Stimulated activated CD8-positive, alpha-beta memory T cell treated with anti-CD3 and anti-CD28 coated beads, Interleukin-12 subunit alpha, Interleukin-12 subunit beta, amount 100 ng/mL, for 4 hours (primary cell): Measurements from ENCODE around the gene CCDC134.
A peak's percentile ranks its signal among the peaks of the same experiment; 100 is the strongest.
"Not testable (repeated sequence)": the region's sequence is repeated elsewhere in the genome, so short reads cannot be mapped to it uniquely, and the experiment has no call there.

ENCODE experiments used
- DNase-seq: peaks from one replicate; pipeline ENCODE4 v3.0.0-alpha.2; 2020; ENCODE audit warnings: low read depth

Gene CCDC134

GRCh38 chr22:41825376-41825775 is 24.9 kb downstream of the CCDC134 start:
- no peak for DNase-seq

- no peak for DNase-seq
Observed at GRCh38 chr22:41826021-41826420, 25.5 kb downstream of the CCDC134 start.

GRCh38 chr22:41826430-41827383 is 26.2 kb downstream of the CCDC134 start:
- no peak for DNase-seq

GRCh38 chr22:41827671-41828070 is 27.2 kb downstream of the CCDC134 start:
- no peak for DNase-seq

- DNase-seq, result no peak
Observed at GRCh38 chr22:41828516-41828915, 28.0 kb downstream of the CCDC134 start.

- no peak for DNase-seq
Observed at GRCh38 chr22:41830174-41830573, 29.7 kb downstream of the CCDC134 start.

- no peak for DNase-seq
Observed at GRCh38 chr22:41831383-41831782, 30.9 kb downstream of the CCDC134 start.

- DNase-seq, result no peak
Observed at GRCh38 chr22:41831828-41832552, 31.5 kb downstream of the CCDC134 start.

- DNase-seq, result peak; percentile 98
Observed at GRCh38 chr22:41832553-41833368, 32.3 kb downstream of the CCDC134 start, which contains the start of gene SREBF2. Gene SREBF2, plus strand, starts transcription at chr22:41833105. Its CDS starts 166 bp downstream, at chr22:41833271.

- DNase-seq, result peak; percentile 51
Observed at GRCh38 chr22:41833369-41834004, 33.0 kb downstream of the CCDC134 start.

GRCh38 chr22:41834005-41834944 is 33.8 kb downstream of the CCDC134 start:
- no peak for DNase-seq

GRCh38 chr22:41835462-41835861 is 35.0 kb downstream of the CCDC134 start:
- DNase-seq, result not testable (repeated sequence)

GRCh38 chr22:41836551-41836950 is 36.1 kb downstream of the CCDC134 start:
- DNase-seq, result no peak

GRCh38 chr22:41838842-41839618 is 38.6 kb downstream of the CCDC134 start:
- DNase-seq, result no peak

GRCh38 chr22:41840216-41840615 is 39.7 kb downstream of the CCDC134 start:
- DNase-seq, result no peak

GRCh38 chr22:41841085-41841712 is 40.7 kb downstream of the CCDC134 start:
- no peak for DNase-seq

GRCh38 chr22:41842996-41843970 is 42.8 kb downstream of the CCDC134 start:
- DNase-seq, result no peak

- DNase-seq, result no peak
Observed at GRCh38 chr22:41844036-41844435, 43.6 kb downstream of the CCDC134 start.
